Trophoblast cell (in vitro differentiated cells and primary cell): ENCODE results near the gene LYPD6B.
A peak's percentile ranks its signal among the peaks of the same experiment; 100 is the strongest.

Source experiments
- DNase-seq, 2 donors: peaks; one replicate each; pipeline ENCODE4 v3.0.0-alpha.2; 2016
- H2AFZ ChIP-seq: 2 replicates; pipeline ENCODE4 v1.6.1; 2013; ENCODE audit warnings: low read length, moderate library complexity, mild to moderate bottlenecking; ENCODE audit not compliant: insufficient read depth, poor library complexity
- H2AK5ac ChIP-seq: 2 replicates; pipeline ENCODE4 v1.6.1; 2013; ENCODE audit warnings: mild to moderate bottlenecking, low read length
- H2BK120ac ChIP-seq: 2 replicates; pipeline ENCODE4 v1.6.1; 2013; ENCODE audit warnings: low read length, mild to moderate bottlenecking, moderate library complexity; ENCODE audit not compliant: insufficient read depth, poor library complexity
- H2BK12ac ChIP-seq: 2 replicates; pipeline ENCODE4 v1.6.1; 2013; ENCODE audit warnings: mild to moderate bottlenecking, low read length, moderate library complexity
- H2BK5ac ChIP-seq: 2 replicates; pipeline ENCODE4 v1.6.1; 2013; ENCODE audit warnings: low read length, low read depth, moderate library complexity, mild to moderate bottlenecking; ENCODE audit not compliant: poor library complexity
- H3K14ac ChIP-seq: 2 replicates; pipeline ENCODE4 v1.6.1; 2013; ENCODE audit warnings: mild to moderate bottlenecking, low read length
- H3K18ac ChIP-seq: 2 replicates; pipeline ENCODE4 v1.6.1; 2013; ENCODE audit warnings: mild to moderate bottlenecking, low read length
- H3K23ac ChIP-seq: 2 replicates; pipeline ENCODE4 v1.6.1; 2013; ENCODE audit warnings: low read length
- H3K27ac ChIP-seq: 2 replicates; pipeline ENCODE4 v1.5.1; 2013; ENCODE audit warnings: low read depth, mild to moderate bottlenecking, inconsistent platforms, low read length, moderate library complexity
- H3K27me3 ChIP-seq: 2 replicates; pipeline ENCODE4 v1.6.1; 2013; ENCODE audit warnings: inconsistent platforms, mild to moderate bottlenecking, low read length, moderate library complexity; ENCODE audit not compliant: insufficient read depth
- H3K36me3 ChIP-seq, 2 experiments: 1 replicate in 1 of 2; 2 replicates in 1 of 2; pipeline ENCODE4 v1.6.1; 2013; ENCODE audit warnings: low read length in 2 of 2, mild to moderate bottlenecking in 2 of 2, moderate library complexity in 1 of 2; ENCODE audit not compliant: insufficient read depth in 2 of 2, control insufficient read depth in 1 of 2
- H3K4ac ChIP-seq: 2 replicates; pipeline ENCODE4 v1.6.1; 2013; ENCODE audit warnings: low read depth, mild to moderate bottlenecking, low read length, moderate library complexity
- H3K4me1 ChIP-seq, 2 experiments: 1 replicate in 1 of 2; 2 replicates in 1 of 2; pipeline ENCODE4 v1.6.1; 2013; ENCODE audit warnings: low read length in 2 of 2, mild to moderate bottlenecking in 2 of 2, moderate library complexity in 1 of 2; ENCODE audit not compliant: insufficient read depth in 2 of 2, control insufficient read depth in 1 of 2
- H3K4me2 ChIP-seq: 2 replicates; pipeline ENCODE4 v1.6.1; 2013; ENCODE audit warnings: inconsistent platforms, mild to moderate bottlenecking, low read length, moderate library complexity
- H3K4me3 ChIP-seq: 2 replicates; pipeline ENCODE4 v1.5.1; 2013; ENCODE audit warnings: mild to moderate bottlenecking, low read depth, low read length, inconsistent platforms
- H3K79me1 ChIP-seq: one replicate; pipeline ENCODE4 v1.6.1; 2013; ENCODE audit warnings: low read length
- H3K79me2 ChIP-seq: 2 replicates; pipeline ENCODE4 v1.6.1; 2013; ENCODE audit warnings: low read length, mild to moderate bottlenecking; ENCODE audit not compliant: control insufficient read depth, insufficient read depth, poor library complexity
- H3K9ac ChIP-seq: 2 replicates; pipeline ENCODE4 v1.6.1; 2013; ENCODE audit warnings: mild to moderate bottlenecking, low read length
- H3K9me3 ChIP-seq: 2 replicates; pipeline ENCODE4 v1.6.1; 2013; ENCODE audit warnings: low read depth, mild to moderate bottlenecking, control low read depth, inconsistent platforms, low read length; ENCODE audit not compliant: insufficient read depth
- H4K12ac ChIP-seq: 2 replicates; pipeline ENCODE4 v1.6.1; 2013; ENCODE audit warnings: low read depth, mild to moderate bottlenecking, low read length, moderate library complexity
- H4K8ac ChIP-seq: 2 replicates; pipeline ENCODE4 v1.6.1; 2013; ENCODE audit warnings: low read depth, mild to moderate bottlenecking, low read length, moderate library complexity
- H4K91ac ChIP-seq: one replicate; pipeline ENCODE4 v1.6.1; 2013; ENCODE audit warnings: low read depth, mild to moderate bottlenecking, low read length, moderate library complexity
- WGBS: extraction: QIAGEN DNeasy Blood & Tissue Kit; methylation state at CpG from one replicate; pipeline ENCODE4 v1.1.7; 2013; ENCODE audit warnings: missing lambda C conversion rate; ENCODE audit not compliant: insufficient read length, insufficient coverage; ENCODE audit errors: extremely low coverage; 5-methylcytosine and 5-hydroxymethylcytosine counted together

Gene LYPD6B

DNA sequence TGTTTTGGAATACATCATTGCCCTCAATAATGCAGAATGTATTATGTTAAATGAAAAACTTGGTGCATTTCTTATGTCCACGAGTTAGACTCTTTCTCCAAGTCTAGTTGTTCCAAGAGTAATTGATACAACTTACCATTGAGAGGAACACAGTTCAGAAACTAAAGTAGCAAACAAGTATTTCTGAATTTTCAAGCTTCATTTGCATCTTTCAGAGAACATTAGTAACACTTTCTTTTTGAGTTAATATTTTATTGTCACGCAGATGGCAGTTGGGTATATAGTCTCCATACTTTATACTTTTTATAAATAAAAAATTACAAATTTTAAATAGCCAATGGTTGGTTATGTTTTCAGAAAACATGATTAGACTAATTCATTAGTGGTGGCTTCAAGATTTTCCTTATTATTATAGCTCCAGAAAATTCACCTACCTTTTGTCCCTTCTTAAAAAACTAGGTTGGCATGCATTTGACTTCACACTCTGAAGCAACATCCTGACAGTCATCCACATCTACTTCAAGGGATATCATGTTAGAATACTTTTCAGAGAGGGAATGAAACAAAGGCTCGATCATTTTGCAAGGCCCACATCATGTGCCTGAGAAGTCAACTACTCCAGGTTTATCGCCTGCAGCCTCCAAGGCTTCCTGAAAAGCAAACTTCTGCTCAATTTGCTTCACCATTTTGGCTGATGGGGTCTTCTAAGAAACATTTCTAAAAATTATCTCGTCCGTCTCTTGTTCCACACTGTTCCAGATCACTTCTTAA is 29.9 kb downstream of the LYPD6B start:
- WGBS: 100% methylated on average over 2 of the region's 6 CpGs
- H2AFZ ChIP-seq: no peak overlapping the region

DNA sequence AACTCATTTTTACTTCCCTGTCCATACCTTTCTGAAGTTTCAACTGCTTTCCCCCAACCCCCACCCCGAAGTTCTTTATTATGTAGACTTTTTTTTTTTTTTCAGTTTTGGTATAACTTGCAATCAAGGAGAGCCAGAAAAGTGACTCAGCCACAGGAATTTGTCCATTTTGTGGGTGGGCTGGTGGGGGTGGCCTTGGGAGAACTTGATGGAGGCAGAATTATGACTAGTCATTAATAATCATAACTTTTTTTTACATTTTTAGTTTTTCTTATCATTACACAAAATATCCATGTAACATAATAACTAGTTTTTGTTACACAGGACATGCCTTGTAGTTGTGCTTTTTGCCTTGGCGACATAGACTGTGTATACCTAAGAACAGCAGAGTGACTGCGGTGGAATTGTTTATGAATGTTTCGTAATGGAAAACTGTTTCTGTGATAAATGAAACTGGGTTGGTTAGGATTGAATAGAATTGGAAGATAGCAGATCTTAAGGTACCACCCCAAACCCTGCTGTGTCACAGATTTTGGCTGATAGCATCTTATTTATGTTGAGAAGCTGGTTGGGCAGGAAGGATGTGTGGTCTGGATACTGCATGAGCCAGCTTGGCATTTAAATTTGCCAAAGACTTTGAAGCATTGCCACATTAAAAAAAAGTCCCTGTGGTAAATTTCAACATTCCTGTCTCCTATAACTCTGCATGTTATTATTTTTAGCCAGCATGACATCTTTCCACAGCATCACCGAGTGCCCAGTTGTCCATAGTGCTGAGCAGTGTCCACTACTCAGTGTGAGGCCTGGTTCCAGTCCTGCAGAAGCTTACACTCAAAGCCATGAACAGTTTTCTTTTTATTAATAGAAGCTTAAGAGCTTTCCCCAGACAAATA is 30.7 kb downstream of the LYPD6B start:
- H3K9ac ChIP-seq: no peak overlapping the region
- no peak overlapping the region for H2BK12ac ChIP-seq
- no peak overlapping the region for H3K4me3 ChIP-seq
- no peak overlapping the region for H4K91ac ChIP-seq
- peaks cover 0 to 8% of the 10 kb centered on the region in 2 experiments for H3K36me3 ChIP-seq
- H4K8ac ChIP-seq: no peak overlapping the region
- H2AFZ ChIP-seq: no peak overlapping the region
- H3K18ac ChIP-seq: no peak overlapping the region
- H2BK5ac ChIP-seq: no peak overlapping the region
- H4K12ac ChIP-seq: no peak overlapping the region
- DNase-seq: peak in 1 of 2 donors; percentile 96
- no peak overlapping the region for H3K27ac ChIP-seq
- H3K27me3 ChIP-seq: no peaks in the 10 kb centered on the region
- no peaks in the 10 kb centered on the region for H3K9me3 ChIP-seq
- H3K79me1 ChIP-seq: peaks cover 2% of the 10 kb centered on the region
- no peak overlapping the region for H3K23ac ChIP-seq
- no peak overlapping the region for H3K14ac ChIP-seq
- no peak overlapping the region for H3K4ac ChIP-seq
- WGBS: 100% methylated on average over 1 of the region's 5 CpGs
- H2AK5ac ChIP-seq: no peak overlapping the region
- no peak overlapping the region for H2BK120ac ChIP-seq
- no peak overlapping the region for H3K4me2 ChIP-seq
- no peaks in the 10 kb centered on the region for H3K79me2 ChIP-seq
- H3K4me1 ChIP-seq: peaks cover 7 to 13% of the 10 kb centered on the region in 2 experiments

More for the DNA sequence above, 29.9 kb downstream of the LYPD6B start:
- DNase-seq: peak in 1 of 2 donors; percentile 54
- peaks cover 7 to 13% of the 10 kb centered on the region in 2 experiments for H3K4me1 ChIP-seq
- no peak overlapping the region for H2AK5ac ChIP-seq
- H3K36me3 ChIP-seq: peaks cover 0 to 2% of the 10 kb centered on the region in 2 experiments
- no peak overlapping the region for H2BK5ac ChIP-seq
- no peak overlapping the region for H3K4me2 ChIP-seq
- no peaks in the 10 kb centered on the region for H3K27me3 ChIP-seq
- H3K4me3 ChIP-seq: no peak overlapping the region
- H3K9me3 ChIP-seq: no peaks in the 10 kb centered on the region
- no peak overlapping the region for H3K4ac ChIP-seq
- H3K79me1 ChIP-seq: peaks cover 2% of the 10 kb centered on the region
- no peak overlapping the region for H3K18ac ChIP-seq
- H4K12ac ChIP-seq: no peak overlapping the region
- no peak overlapping the region for H3K9ac ChIP-seq
- H3K79me2 ChIP-seq: no peaks in the 10 kb centered on the region
- H3K23ac ChIP-seq: no peak overlapping the region
- H4K91ac ChIP-seq: no peak overlapping the region
- H2BK120ac ChIP-seq: no peak overlapping the region
- no peak overlapping the region for H3K27ac ChIP-seq
- H3K14ac ChIP-seq: no peak overlapping the region
- no peak overlapping the region for H4K8ac ChIP-seq
- no peak overlapping the region for H2BK12ac ChIP-seq

DNA sequence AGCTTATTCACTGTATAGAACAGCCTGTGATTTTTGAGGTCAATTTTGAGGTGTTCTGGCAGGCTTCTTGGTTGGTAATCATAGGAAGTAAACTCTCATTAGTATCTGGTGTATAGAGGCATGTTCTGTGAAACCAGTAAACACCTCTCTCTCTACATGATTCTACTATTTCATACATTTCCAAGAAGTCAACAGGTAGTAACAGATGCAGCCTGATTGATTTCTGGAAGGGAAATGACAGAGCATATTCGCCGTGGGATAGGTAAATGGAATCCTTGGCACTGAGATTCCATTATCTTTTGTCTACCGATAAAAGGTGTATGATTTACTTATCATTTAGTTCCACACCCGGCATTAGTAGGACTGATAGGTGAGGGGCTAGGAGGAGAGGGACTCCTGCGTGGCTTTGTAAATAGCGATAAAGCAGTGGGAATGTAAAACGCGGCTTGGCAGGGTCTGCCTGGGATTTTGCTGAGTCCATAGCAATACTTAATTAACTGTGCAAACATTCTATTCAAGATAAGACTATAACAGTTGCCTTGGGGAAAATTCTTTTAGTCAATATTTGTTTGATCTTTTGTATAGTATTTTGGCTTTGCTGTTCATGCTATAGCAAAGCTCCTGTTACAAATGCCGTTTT is 32.3 kb downstream of the LYPD6B start:
- WGBS: no CpG with 5 or more reads among the region's 9 CpGs
- no peak overlapping the region for H2AK5ac ChIP-seq
- H3K79me2 ChIP-seq: no peaks in the 10 kb centered on the region
- no peak overlapping the region for H3K4me3 ChIP-seq
- no peak overlapping the region for H4K12ac ChIP-seq
- no peak overlapping the region for H3K4ac ChIP-seq
- peaks cover 0 to 8% of the 10 kb centered on the region in 2 experiments for H3K36me3 ChIP-seq
- H2BK5ac ChIP-seq: no peak overlapping the region
- H2BK12ac ChIP-seq: no peak overlapping the region
- no peaks in the 10 kb centered on the region for H3K27me3 ChIP-seq
- H3K14ac ChIP-seq: no peak overlapping the region
- H4K91ac ChIP-seq: no peak overlapping the region
- H4K8ac ChIP-seq: no peak overlapping the region
- peaks cover 2% of the 10 kb centered on the region for H3K79me1 ChIP-seq
- H3K27ac ChIP-seq: no peak overlapping the region
- H3K4me1 ChIP-seq: peaks cover 4 to 8% of the 10 kb centered on the region in 2 experiments
- H3K23ac ChIP-seq: no peak overlapping the region
- no peak overlapping the region for H2BK120ac ChIP-seq
- H3K9me3 ChIP-seq: no peaks in the 10 kb centered on the region
- H3K18ac ChIP-seq: no peak overlapping the region
- no peak overlapping the region for H3K9ac ChIP-seq
- DNase-seq: peak in 1 of 2 donors; percentile 47
- H3K4me2 ChIP-seq: no peak overlapping the region
- H2AFZ ChIP-seq: no peak overlapping the region

DNA sequence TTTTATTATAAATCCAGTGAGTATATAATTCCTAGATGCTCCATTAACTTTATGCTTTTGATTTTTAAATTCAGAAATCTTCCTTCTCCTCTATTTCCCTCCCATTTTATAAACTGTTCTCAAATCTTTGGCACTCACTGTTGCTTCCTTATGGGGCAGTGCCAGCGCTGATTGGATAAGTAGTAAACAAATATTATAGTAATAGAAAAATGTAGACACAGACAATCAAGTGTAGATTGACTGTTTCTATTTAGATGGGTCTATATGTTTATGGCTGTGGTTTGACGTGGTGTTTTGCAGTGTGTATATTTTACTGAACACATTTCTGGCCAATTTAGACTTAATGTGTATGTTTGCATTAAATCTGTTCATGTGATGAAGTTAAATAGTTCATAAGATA is 36.6 kb downstream of the LYPD6B start:
- Histone ChIP-seq H2AK5ac (no peak overlapping the region), H3K36me3 (peaks cover 3 to 8% of the 10 kb centered on the region in 2 experiments), H3K79me1 (peaks cover 7% of the 10 kb centered on the region), H3K4me1 (peaks cover 10 to 12% of the 10 kb centered on the region in 2 experiments), H3K18ac (no peak overlapping the region), H2BK5ac (no peak overlapping the region), H3K4me3 (no peak overlapping the region), H2BK12ac (no peak overlapping the region), H3K14ac (no peak overlapping the region), H3K9ac (no peak overlapping the region), H3K27ac (no peak overlapping the region), H3K23ac (no peak overlapping the region), H3K4me2 (no peak overlapping the region), H3K9me3 (no peaks in the 10 kb centered on the region), H4K8ac (no peak overlapping the region), H3K79me2 (peaks cover 2% of the 10 kb centered on the region), H2AFZ (no peak overlapping the region), H4K91ac (no peak overlapping the region), H3K4ac (no peak overlapping the region), H2BK120ac (no peak overlapping the region), H3K27me3 (no peaks in the 10 kb centered on the region), H4K12ac (no peak overlapping the region)
- DNase-seq: no peak
- WGBS: no CpG with 5 or more reads among the region's 2 CpGs
